Panc1 (cell line): ENCODE results near the gene ASXL3. TPM values are rescaled to one million over a fixed set of nuclear protein-coding genes. Genes with fewer than 3 reads are reported as not detected.

Source experiments
- ATAC-seq: fragments of 200-7000 bp; cut with Tn5 transposase; 2 replicates; pipeline ENCODE4 v1.9.1; 2020; ENCODE audit warnings: mild to moderate bottlenecking, moderate library complexity
- BruUV-seq: library from RNA; stranded (reverse); fragments of 400-500 nt; replicated peaks from 2 replicates; lab custom pipeline; 2021; lab: Mats Ljungman, UMichigan
- CTCF ChIA-PET: fragments of 300-600 bp; sonication (Branson Sonifier 250); formaldehyde crosslinking; loops from one replicate; lab custom pipeline; 2022; ENCODE audit warnings: antibody characterized with exemption; lab: Charles Lee
- POLR2A ChIA-PET: fragments of 300-600 bp; sonication (Branson Sonifier 250); formaldehyde crosslinking; loops from one replicate; lab custom pipeline; 2022; ENCODE audit warnings: antibody characterized with exemption; lab: Charles Lee
- DNase-seq: peaks from one replicate; pipeline ENCODE4 v3.0.0-alpha.2; 2010; ENCODE audit warnings: low read depth, low spot score
- H3K27ac ChIP-seq: 2 replicates; pipeline ENCODE4 v1.5.1; 2011; ENCODE audit warnings: mild to moderate bottlenecking, low read length, inconsistent platforms
- H3K27me3 ChIP-seq: fragments of 200-500 bp; sonication (Bioruptor generic); 2 replicates; pipeline ENCODE4 v1.6.0; 2014; ENCODE audit warnings: low read length, inconsistent platforms; ENCODE audit not compliant: control insufficient read depth, insufficient read depth
- H3K36me3 ChIP-seq: fragments of 200-500 bp; sonication (Bioruptor generic); 2 replicates; pipeline ENCODE4 v1.5.1; 2014; ENCODE audit warnings: inconsistent platforms, mild to moderate bottlenecking, low read length, moderate library complexity; ENCODE audit not compliant: control insufficient read depth, insufficient read depth
- H3K4me1 ChIP-seq: 2 replicates; pipeline ENCODE4 v1.5.1; 2011; ENCODE audit warnings: inconsistent platforms, mild to moderate bottlenecking, low read length, moderate library complexity; ENCODE audit not compliant: control insufficient read depth, insufficient read depth
- H3K4me3 ChIP-seq, 2 experiments: 2 replicates each; pipeline ENCODE4 v1.5.1; 2011 to 2012; ENCODE audit warnings: low read depth in 2 of 2, low read length in 2 of 2, mild to moderate bottlenecking in 2 of 2, inconsistent platforms in 1 of 2, moderate library complexity in 1 of 2
- H3K9me3 ChIP-seq: fragments of 200-500 bp; sonication (Bioruptor generic); 2 replicates; pipeline ENCODE4 v1.5.1; 2014; ENCODE audit warnings: low read depth, mild to moderate bottlenecking, inconsistent platforms, low read length, moderate library complexity; ENCODE audit not compliant: control insufficient read depth, insufficient read depth
- POLR2AphosphoS5 ChIP-seq: IDR thresholded peaks from 2 replicates; pipeline ENCODE4 v1.6.1; 2012; ENCODE audit warnings: mild to moderate bottlenecking, low read depth, low read length, moderate library complexity
- REST ChIP-seq, 2 experiments: IDR thresholded peaks; 2 replicates each; pipeline ENCODE4 v1.6.1; 2011 to 2012; ENCODE audit warnings: low read depth in 2 of 2, control low read depth in 1 of 2, low read length in 1 of 2, mild to moderate bottlenecking in 1 of 2, moderate library complexity in 1 of 2; ENCODE audit not compliant: insufficient read depth in 1 of 2
- SIN3A ChIP-seq: IDR thresholded peaks from 2 replicates; pipeline ENCODE4 v1.6.1; 2012; ENCODE audit warnings: low read depth, mild to moderate bottlenecking, low read length, moderate library complexity, borderline replicate concordance; ENCODE audit not compliant: insufficient read depth
- TCF7L2 ChIP-seq: IDR thresholded peaks from 2 replicates; pipeline ENCODE4 v1.6.1; 2011; ENCODE audit warnings: mild to moderate bottlenecking, low read depth, low read length, inconsistent platforms
- in situ Hi-C: cut with HindIII; loops from 2 replicates; pipeline ENCODE4 v1.10.0; 2016; ENCODE audit warnings: low sequenced_read_pairs, low pct_unique_long_range_greater_than_20kb
- intact Hi-C: fragments of 100-400 bp; cut with micrococcal nuclease; formaldehyde crosslinking; loops from one replicate; pipeline ENCODE4 v1.10.0; 2022; ENCODE audit not compliant: unreplicated experiment
- total RNA-seq: library from RNA; stranded (reverse); gene quantifications from one replicate; pipeline ENCODE4 v1.2.1, GENCODE V29; 2021; ENCODE audit not compliant: unreplicated experiment
- TF ChIP-seq, protein P1 (sequence below): fragments of 450-650 bp; IDR thresholded peaks from 2 replicates; pipeline ENCODE4 v1.5.1; 2017; ENCODE audit warnings: mild to moderate bottlenecking

ASXL3 gene
- total RNA-seq, 1 experiment from 2014 or later, result 0.74 TPM

DNA sequence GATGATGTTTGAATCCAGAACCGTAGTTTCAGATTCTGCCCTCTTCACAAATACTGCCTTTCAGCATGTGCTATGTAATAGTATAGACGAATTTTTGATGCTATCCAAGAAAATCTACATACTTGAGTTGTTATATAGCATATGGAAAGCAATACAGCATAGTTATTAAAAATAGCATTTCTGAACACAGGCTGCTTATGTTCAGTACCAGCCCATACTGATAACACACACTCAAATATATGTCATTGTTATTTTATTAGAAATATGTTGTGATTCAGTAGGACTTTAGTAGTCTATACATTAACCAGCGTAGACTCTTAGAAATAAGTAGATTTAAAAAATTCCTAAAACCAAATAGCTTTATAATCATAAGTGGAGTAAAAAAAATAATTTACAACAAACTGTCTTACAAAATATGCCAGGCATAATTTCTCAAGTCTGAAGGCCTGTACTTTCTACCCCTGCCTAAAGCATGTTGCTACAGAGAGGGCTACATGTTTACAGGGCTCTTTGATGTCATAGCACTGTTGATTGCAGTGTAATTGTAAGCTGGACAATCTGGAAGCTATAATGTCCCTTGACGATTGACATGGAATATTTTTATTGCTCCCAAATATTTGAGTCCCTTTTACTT, 86.3 kb downstream of the ASXL3 start:
- ATAC-seq (no peak), DNase-seq (no peak)
- no peaks in the 10 kb centered on the region for H3K4me1 ChIP-seq
- intact Hi-C loops, result no loop called here
- no peak overlapping the region for H3K27ac ChIP-seq
- no peaks in the 10 kb centered on the region; the same call in 1 of the 2 replicates for H3K36me3 ChIP-seq
- BruUV-seq, result no TSS peak
- TF ChIP-seq SIN3A (no peak), REST (IDR thresholded peaks at IDR 0.05; ENCODE audit: insufficient read depth in 1 of 2, low read depth in 2 of 2, low read length in 1 of 2) (no peak)
- H3K4me3 ChIP-seq, result no peak overlapping the region
- H3K27me3 ChIP-seq, result no peaks in the 10 kb centered on the region
- in situ Hi-C loops, result no loop called here
- POLR2A ChIA-PET, result no interaction called here
- no peaks in the 10 kb centered on the region for H3K9me3 ChIP-seq
- CTCF ChIA-PET, result no interaction called here

- Histone ChIP-seq H3K27me3 (no peaks in the 10 kb centered on the region), H3K4me1 (no peaks in the 10 kb centered on the region), H3K4me3 (no peak overlapping the region), H3K36me3 (no peaks in the 10 kb centered on the region; the same call in 1 of the 2 replicates), H3K9me3 (no peaks in the 10 kb centered on the region), H3K27ac (no peak overlapping the region)
- no peak for TF ChIP-seq POLR2AphosphoS5
- TF ChIP-seq TCF7L2, result no peak
- TF ChIP-seq, protein P1, sequence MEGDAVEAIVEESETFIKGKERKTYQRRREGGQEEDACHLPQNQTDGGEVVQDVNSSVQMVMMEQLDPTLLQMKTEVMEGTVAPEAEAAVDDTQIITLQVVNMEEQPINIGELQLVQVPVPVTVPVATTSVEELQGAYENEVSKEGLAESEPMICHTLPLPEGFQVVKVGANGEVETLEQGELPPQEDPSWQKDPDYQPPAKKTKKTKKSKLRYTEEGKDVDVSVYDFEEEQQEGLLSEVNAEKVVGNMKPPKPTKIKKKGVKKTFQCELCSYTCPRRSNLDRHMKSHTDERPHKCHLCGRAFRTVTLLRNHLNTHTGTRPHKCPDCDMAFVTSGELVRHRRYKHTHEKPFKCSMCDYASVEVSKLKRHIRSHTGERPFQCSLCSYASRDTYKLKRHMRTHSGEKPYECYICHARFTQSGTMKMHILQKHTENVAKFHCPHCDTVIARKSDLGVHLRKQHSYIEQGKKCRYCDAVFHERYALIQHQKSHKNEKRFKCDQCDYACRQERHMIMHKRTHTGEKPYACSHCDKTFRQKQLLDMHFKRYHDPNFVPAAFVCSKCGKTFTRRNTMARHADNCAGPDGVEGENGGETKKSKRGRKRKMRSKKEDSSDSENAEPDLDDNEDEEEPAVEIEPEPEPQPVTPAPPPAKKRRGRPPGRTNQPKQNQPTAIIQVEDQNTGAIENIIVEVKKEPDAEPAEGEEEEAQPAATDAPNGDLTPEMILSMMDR, result no peak
- TF ChIP-seq REST (IDR thresholded peaks at IDR 0.05; ENCODE audit: insufficient read depth in 1 of 2, low read depth in 2 of 2, low read length in 1 of 2), result no peak
- TF ChIP-seq SIN3A, result no peak
- in situ Hi-C loops, result no loop called here
- ATAC-seq, result no peak
- intact Hi-C loops, result no loop called here
- POLR2A ChIA-PET, result no interaction called here
- BruUV-seq, result no TSS peak
- CTCF ChIA-PET, result no interaction called here
- no peak for DNase-seq
Measured at GRCh38 chr18:33665187-33665586, 87.2 kb downstream of the ASXL3 start.
